Stimulated activated CD4-positive, alpha-beta T cell treated with anti-CD3 and anti-CD28 coated beads, Interleukin-2, amount 100 ng/mL, for 4 hours (primary cell): Measurements from ENCODE around the gene TCF7L1.

ENCODE experiments used
- DNase-seq: peaks from one replicate; pipeline ENCODE4 v3.0.0-alpha.2; 2020; ENCODE audit warnings: low read depth

The TCF7L1 gene

GRCh38 chr2:85255456-85255812, 122.2 kb downstream of the TCF7L1 start:
- no peak for DNase-seq

GRCh38 chr2:85255813-85256594, 122.8 kb downstream of the TCF7L1 start:
- no peak for DNase-seq

- no peak for DNase-seq
Observed at GRCh38 chr2:85257359-85257969, 124.3 kb downstream of the TCF7L1 start.

DNA sequence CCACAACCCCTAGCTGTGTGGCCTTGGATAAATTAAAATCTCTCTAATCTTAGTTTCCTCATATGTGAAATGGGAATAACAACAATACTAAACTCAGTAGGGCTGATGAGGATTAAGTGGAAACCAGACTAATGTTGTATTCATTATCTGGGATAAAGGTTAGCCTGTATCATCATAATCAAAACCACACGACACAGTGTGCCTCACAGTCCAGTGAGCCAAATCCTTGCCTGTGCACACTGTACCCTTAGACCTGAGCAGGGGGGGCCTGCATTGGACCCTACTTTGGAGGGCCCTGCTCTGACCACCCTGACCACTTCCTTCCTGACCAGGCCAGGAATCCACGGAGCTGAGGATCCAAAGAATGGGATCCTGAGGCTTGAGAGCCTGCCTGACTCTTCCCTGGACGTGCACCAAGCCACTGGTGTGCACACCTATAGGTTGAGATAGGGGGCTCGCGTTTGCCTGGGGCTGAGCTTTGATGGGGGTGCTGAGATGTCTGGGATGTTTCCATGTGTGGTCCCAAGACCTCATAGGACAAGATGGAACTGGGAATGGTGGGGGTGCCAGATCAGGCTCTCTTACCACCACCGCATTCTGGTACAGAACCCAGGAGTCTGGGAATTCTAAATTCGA, 124.9 kb downstream of the TCF7L1 start:
- no peak for DNase-seq

DNA sequence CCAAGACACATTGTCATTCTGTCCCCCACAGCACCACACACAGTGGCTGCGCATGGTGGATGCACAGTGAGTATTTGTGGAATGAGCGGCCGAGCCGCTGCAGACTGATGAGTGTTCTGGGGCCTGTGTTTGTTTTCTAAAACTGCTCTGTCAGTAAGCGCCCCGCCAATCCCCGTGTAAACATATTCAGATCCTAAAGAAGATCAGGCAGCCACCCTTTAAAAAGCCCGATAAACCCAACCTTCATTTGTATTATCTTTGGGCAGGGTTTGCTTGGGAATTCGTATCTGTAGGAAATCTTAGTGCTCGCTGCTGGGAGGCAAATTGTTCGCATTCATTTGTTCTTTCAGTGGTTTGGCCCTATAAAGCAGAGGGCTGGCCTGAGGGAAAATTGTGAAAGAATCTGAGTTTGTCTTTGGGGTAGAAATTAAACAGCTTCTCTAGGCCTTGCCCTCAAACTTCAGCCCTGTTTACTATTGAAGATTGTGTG, 126.0 kb downstream of the TCF7L1 start:
- DNase-seq, result no peak

DNA sequence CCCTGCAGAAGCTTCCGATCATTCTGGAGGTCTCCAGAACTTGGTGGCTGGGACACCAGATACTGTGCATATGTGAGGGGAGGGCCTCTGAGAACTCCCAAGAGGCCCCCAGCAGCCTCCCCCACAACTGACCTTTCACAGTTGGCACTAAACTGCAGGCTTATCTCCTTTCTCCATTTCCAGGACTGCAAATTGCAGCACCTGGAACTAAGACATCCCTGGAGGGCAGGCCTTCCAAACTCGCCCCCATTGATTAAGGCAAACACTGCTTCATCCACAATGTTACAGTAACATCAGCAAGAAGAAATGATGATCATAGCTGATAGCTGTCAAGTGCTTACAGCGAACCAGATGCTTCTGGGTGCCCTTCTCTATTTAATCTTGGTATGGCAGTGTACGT, 126.7 kb downstream of the TCF7L1 start:
- DNase-seq, result no peak

DNA sequence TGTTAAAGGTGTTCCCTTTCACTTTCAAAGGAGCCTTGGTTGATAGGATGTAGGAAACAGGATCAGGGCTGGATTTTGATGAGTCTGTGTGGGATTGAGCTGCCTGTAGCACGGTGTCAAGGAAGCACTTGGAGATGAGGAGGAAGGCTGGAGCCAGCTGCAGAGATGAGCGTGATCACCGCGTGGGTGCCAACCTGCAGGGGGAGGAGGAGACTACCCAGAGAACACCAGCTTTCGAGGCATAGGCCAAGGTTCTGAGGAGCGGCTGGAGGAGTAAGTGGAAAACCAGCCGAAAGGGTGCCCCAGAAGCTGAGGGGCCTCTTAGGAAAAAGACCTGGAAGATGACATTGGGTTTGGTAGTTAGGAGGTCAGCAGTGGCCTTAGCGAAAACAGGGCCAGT, 130.4 kb downstream of the TCF7L1 start:
- no peak for DNase-seq

DNA sequence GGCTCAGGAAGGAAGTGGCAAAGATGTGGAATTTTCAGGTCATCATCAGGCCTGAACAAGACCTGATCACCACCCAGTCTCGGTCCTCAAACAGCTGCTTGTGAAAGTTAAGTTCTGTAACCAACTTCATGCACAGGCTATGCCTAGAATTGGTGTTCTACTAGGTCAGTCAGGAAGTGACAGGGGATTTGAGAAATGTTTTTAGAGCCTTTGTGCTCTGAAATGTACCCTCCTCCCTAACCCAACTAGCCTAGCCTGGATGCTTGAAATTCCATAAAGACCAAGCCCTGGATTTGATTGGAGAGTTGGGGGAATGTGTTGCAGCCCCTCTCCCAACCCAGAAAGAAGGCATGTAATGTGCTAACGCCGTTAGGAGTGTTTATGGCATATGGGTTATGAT, 131.3 kb downstream of the TCF7L1 start:
- no peak for DNase-seq

- DNase-seq, result no peak
Observed at GRCh38 chr2:85265304-85265703, 132.1 kb downstream of the TCF7L1 start.

- peak; percentile 43 for DNase-seq
Observed at GRCh38 chr2:85266146-85267041, 133.2 kb downstream of the TCF7L1 start.

GRCh38 chr2:85269959-85270358, 136.8 kb downstream of the TCF7L1 start:
- no peak for DNase-seq

DNA sequence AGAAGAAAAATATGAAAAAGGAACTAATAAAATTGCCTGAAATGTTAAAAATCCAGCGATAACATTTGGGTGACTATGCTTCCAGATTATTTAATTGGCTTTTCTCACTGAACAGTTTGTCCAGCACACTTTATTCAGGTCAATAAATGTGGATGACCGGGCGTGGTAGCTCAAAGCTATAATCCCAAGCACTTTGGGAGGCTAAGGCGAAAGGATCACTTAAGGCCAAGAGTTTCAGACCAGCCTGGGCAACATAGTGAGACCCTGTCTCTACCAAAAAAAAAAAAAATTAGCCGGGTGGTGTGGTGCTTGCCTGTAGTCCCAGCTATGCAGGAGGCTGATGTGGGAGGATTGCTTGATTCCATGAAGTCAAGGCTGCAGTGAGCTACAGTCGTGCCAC, 139.2 kb downstream of the TCF7L1 start:
- DNase-seq, result no peak

DNA sequence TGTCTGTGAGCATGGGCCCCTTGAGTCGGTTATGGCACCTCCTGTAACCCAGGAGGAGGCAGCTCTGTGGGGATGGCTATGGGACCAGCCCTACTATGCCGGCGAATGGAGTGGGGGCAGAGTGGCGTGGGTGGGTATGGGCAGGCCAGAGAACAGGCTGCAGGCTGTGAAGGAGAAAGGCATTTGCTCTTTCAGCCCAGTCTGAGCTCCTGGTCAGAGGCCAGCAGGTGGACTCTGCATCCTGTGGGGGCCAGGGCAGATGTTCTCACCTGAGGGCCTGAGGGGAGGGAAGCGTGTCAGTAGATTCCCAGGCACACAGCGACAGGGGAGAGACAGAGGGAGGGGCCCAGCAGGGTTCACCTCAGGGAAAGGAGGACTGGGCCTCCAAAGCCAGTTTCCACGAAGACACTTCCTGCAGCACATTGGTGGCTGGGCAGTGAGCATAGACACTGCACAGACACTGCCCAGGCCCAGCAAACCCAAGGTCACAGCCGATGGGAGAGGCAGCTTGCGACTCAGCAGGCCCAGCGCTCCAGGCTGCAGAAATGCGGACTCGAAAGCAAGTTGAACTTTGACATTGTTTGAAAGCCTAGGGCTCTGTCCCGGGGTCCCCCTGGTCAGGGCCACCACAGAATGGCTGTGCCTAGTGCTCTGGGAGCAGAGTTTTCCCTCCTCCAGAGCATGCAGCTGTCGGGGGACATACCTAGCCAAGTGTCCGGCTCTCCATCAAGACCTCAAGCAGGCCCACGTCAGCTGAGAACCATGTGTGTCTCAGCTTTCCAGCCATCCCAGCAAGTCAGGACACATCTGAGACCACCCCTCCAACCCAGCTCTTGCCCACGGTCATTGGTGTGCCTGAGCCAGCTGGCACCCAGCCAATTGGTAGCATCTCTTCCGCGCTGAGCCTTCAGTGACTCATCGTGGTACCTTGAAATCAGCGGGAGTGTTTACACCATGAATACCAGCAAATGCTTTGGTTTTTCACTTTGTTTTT, 140.8 kb downstream of the TCF7L1 start:
- no peak for DNase-seq

GRCh38 chr2:85275984-85276540, 142.9 kb downstream of the TCF7L1 start:
- DNase-seq, result no peak

DNA sequence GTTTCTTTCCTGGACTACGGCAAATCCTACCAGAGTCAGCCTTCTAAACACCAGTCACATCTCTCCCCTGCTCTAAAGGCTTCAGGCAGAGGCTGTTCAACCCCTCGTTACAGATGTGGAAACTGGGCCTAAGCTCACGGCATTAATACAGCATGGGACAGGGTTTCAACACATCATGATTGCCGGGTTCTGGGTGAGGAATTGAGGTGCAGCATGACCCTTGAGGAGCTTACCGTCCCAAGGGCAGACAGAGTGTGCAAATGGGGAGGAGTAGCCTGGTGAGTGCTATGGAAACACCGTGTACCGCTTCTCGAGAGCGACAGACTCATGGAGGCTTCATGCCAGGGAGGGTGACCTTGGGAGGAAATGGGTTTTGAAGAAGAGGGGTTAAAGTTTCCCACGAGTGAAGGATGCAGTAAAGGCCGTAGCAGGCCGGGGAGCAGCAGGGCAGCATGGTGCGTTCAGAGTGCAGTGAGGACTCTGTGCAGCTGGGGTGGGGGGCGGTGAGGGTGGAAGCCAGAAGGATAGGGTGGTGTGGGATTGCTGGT, 143.5 kb downstream of the TCF7L1 start:
- no peak for DNase-seq

DNA sequence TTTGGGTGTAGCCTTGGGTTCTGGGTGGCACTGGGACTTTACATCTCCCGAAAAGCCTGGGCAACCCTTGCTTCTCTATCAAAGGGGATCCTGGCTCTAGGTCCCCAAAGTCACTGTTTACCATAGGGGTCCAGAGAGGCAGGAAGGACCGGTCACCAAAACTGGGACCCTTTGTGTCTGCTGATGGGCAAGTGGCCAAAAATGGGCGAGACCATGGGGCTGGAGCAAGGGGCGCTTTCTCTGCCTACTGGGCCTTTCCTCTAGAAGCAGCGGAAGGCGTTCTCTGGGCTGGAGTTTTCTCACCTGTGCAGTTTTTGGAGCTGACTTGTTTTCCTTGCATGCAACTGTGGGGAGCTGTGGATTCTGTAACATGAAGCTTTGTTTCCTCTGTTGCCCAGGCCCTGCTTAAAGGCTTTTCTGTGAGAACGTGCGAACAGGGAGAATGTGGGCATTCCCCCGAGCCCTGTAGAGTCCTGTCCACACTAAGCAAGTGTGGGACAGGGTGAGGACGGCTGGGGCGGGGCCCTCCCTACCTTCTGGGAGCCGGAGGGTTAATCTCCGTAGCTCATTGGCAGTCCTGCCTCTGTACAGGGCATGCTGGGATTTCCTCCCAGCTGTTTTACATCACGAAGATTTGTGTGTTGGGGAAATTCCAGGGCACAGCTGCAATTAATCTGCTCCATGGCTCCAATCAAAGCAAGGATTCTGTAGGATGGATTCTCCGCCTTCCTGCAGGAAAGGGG, 144.4 kb downstream of the TCF7L1 start:
- DNase-seq, result no peak

DNA sequence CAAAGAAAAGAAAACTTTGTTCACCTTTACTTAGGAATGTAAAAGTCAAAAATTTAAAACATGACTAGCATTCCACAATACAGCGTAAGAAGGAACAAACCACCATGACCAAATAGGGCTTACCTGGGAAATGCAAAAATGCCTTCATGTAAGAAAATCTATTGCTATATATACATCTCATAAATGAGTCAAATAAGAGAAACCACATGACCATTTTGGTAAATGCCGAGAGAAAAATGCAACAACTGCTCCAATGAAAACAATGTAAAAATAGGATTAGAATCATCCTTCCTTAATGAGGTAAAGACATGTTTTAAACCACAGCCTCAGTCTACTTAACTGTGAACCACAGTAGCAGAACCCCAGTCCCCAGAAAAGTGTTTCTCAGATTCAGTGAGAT, 145.2 kb downstream of the TCF7L1 start:
- no peak for DNase-seq

- DNase-seq, result no peak
Observed at GRCh38 chr2:85281553-85281952, 148.4 kb downstream of the TCF7L1 start.

DNA sequence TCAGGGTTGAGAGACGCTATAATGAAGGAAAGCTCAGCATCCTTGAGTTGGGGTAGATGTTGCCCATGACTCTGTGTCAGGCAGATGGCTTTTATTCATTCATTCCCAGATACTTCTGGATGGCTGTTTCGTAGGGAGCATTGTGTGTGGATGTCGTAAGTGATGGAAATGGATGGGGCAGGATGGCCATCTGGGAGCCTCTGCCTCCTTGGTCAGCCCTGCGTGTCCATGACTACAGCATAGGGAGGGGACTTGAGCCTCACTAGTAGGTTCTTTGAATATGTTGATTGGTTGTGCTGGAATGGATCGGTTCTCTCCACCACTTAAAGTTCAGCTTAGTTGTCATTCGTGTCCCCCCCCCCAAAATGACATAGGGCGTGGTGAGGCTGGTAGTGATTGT, 149.7 kb downstream of the TCF7L1 start:
- no peak for DNase-seq

- DNase-seq, result no peak
Observed at GRCh38 chr2:85283641-85284040, 150.4 kb downstream of the TCF7L1 start.
